Stimulated activated CD4-positive, alpha-beta T cell treated with anti-CD3 and anti-CD28 coated beads, Interleukin-2, amount 100 ng/mL, for 24 hours (primary cell): ENCODE data around the gene THSD7B.
"Not testable (repeated sequence)": the region's sequence is repeated elsewhere in the genome, so short reads cannot be mapped to it uniquely, and the experiment has no call there.

ENCODE experiments used
- DNase-seq, 2 donors: peaks; one replicate each; pipeline ENCODE4 v3.0.0-alpha.2; 2020

The THSD7B gene, protein sequence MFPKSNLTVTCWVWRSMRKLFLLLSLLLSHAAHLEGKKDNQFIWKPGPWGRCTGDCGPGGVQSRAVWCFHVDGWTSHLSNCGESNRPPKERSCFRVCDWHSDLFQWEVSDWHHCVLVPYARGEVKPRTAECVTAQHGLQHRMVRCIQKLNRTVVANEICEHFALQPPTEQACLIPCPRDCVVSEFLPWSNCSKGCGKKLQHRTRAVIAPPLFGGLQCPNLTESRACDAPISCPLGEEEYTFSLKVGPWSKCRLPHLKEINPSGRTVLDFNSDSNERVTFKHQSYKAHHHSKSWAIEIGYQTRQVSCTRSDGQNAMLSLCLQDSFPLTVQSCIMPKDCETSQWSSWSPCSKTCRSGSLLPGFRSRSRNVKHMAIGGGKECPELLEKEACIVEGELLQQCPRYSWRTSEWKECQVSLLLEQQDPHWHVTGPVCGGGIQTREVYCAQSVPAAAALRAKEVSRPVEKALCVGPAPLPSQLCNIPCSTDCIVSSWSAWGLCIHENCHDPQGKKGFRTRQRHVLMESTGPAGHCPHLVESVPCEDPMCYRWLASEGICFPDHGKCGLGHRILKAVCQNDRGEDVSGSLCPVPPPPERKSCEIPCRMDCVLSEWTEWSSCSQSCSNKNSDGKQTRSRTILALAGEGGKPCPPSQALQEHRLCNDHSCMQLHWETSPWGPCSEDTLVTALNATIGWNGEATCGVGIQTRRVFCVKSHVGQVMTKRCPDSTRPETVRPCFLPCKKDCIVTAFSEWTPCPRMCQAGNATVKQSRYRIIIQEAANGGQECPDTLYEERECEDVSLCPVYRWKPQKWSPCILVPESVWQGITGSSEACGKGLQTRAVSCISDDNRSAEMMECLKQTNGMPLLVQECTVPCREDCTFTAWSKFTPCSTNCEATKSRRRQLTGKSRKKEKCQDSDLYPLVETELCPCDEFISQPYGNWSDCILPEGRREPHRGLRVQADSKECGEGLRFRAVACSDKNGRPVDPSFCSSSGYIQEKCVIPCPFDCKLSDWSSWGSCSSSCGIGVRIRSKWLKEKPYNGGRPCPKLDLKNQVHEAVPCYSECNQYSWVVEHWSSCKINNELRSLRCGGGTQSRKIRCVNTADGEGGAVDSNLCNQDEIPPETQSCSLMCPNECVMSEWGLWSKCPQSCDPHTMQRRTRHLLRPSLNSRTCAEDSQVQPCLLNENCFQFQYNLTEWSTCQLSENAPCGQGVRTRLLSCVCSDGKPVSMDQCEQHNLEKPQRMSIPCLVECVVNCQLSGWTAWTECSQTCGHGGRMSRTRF (N-terminal part only)

DNA sequence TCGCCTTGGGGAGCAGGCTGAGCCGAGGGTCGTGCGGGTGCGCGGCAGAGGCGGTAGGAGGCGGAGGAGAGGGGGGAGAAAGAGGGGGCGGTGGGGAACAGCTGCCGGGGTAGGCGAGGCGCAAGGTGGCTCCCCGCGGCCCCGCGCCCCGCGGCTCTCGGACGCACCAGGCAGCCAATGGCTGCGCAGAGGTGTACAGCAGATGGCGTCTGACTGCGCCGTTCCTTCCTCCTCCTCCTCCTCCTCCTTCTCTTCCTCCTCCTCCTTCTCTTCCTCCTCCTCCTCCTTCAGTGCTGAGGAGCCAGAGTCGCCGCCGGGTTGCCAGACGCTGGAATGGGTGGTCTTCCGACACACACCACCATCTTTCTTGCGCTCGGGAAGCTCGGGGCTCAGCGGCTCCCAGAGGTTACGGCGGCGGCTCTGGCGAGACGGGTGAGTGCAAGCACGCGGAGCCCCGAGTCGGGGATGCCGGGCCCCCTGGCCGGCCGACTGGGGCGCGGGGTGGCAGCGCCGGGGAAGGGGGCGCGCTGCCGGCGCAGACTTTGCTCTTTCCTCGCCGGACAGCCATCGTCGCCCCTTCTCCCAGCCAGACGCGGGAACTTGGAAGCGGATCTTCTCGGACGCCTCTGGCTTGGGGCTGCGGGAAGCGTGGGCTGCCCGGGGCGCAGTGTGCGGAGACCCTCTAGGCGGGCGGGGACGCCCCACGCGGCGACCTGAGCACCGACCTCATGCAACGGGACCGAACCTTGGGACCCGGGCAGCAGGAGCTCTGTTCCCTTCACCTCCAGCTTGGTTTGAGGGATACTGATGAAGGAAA is at the start of gene THSD7B:
THSD7B (plus strand) TSS at position 290 of the 817 bp plus-strand sequence. CDS start 116,634 bp downstream, outside the sequence.
- DNase-seq, result peak in 1 of 2 donors; percentile 7

DNA sequence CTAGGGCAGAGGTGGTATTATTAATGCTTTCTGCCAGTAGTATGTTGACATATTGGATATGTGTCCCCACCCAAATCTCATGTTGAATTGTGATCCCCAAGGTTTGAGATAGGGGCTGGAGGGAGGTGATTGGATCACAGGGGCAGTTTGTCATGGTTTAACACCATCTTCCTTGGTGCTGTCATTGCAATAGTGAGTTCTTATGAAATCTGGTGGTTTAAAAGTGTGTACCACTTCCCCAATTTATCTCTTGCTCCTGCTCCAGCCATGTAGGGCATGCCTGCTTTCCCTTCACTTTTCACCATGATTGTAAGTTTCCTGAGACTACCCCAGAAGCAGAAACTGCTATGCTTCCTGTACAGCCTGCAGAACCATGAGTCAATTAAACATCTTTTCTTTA is 47.1 kb upstream of the THSD7B start:
- no peak for DNase-seq

DNA sequence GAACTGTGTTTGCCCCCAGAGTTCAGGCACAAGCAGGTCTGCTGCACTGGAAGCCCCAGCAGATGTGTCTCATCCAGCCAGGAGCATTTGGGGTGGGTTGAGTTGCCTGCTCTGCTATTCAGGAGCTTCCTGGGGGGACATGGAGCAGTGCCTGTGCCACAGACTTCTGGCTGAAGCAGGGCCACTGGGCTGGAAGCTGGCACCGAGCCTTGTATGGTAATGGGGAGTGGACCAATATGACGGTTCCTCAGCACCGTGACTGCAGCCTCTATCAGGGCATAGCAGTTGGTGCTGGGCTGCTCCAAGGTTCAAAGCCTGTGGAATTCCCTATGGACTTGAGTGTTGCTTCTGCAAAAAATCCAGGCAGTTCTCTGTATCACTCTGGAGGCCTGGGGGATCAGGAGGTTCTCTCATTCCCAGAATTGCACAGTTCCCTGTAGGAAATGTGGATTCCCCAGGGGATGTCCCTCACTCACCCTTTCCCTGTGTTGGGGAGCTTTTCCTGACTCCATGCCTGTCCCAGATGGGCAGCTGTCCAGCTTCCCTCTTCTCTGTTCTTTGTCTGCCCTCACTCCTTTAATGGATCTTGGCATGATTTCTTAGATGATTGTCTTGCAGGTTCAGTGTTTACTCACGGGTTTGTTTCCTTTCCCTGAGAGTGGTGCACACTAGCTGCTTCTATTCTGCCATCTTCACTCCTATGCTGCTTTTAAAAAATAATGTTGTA is 37.2 kb upstream of the THSD7B start:
- DNase-seq, result no peak

GRCh38 chr2:136736236-136736635 is 29.1 kb upstream of the THSD7B start:
- DNase-seq, result no peak

GRCh38 chr2:136738044-136738443 is 27.3 kb upstream of the THSD7B start:
- DNase-seq, result no peak

DNA sequence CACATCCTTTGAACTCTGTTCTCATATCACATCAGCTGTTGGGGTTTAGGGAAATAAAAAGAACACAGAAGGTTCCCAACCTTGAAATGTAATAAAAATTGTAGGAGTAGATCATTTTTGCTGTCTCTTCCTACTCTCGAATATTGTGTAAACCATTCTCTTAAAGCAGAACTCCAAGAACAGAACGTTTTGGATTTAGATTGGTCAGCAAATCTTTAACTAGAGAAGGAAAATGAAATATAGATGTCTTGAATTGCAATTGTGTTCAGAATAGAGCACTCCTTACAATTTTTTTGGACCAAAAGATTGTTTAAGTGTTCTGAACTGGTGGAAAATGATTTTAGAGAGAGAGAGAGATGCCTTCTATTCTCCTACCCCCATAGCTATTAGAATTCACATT is 23.9 kb upstream of the THSD7B start:
- no peak for DNase-seq

DNA sequence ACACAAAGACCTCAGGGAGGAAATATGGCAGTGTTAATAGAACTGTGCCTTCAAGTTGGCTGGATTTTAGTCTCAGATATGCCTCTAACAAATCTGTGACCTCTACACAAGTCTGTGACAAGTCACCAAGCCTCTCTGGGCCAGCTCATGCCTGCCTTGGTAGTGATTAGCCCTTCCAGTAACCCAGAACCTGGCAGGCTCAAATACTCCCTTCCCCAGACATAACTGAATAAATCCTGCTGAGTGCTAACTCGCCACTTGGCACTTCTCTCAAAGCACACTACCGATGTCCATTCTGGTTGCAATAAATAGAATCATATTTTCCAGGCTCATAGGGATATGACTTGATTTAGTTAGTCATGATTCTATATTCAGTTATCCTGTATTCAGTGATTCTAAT is 15.3 kb upstream of the THSD7B start:
- DNase-seq, result no peak

- DNase-seq, result no peak
Observed at GRCh38 chr2:136751406-136751805, 13.9 kb upstream of the THSD7B start.

- DNase-seq, result not testable (repeated sequence)
Observed at GRCh38 chr2:136758504-136758903, 6.8 kb upstream of the THSD7B start.

GRCh38 chr2:136764452-136765255 is 691 bp upstream of the THSD7B start:
- DNase-seq, result peak in 1 of 2 donors; percentile 3

GRCh38 chr2:136766073-136766404 is 694 bp downstream of the THSD7B start:
- DNase-seq, result no peak

- DNase-seq, result no peak
Observed at GRCh38 chr2:136767030-136767429, 1.7 kb downstream of the THSD7B start.

- DNase-seq, result no peak
Observed at GRCh38 chr2:136769871-136770270, 4.5 kb downstream of the THSD7B start.

DNA sequence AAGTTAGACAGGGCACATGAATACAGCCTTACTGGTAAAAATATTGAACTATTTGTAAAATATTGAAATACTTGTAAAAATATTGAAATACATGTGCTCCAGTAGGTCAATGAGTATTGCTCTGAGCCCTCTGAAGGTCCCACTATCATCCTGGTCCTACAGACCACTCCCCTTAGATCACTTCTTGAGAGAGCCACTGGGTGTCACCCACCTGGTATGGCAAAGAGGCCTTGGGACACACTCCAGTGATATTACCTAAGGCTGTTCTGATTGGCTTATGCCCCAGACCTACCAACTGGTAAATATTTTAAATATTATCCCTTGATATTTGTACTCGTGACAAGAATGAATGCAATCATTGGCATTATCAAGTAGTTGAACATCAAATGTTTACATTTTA is 5.0 kb downstream of the THSD7B start:
- DNase-seq, result no peak

DNA sequence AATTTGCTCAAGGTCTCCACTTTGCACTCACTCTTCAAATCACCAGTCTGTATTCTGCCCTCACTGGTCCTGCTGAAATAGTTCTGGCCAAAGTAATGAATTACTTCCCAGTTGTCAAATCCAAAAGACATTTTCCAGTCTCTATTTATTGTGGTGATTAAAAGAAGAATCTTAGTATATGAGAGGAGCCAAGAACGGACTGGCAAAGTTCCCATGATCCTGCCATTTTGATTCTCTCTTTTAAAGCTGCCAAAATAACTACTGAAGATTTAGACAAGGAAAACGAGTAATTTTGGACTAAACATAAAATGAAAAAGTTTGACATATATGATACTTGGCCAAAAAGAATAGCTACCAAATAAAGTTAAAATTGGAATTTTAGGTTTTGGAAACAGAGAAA is 12.0 kb downstream of the THSD7B start:
- DNase-seq, result no peak

DNA sequence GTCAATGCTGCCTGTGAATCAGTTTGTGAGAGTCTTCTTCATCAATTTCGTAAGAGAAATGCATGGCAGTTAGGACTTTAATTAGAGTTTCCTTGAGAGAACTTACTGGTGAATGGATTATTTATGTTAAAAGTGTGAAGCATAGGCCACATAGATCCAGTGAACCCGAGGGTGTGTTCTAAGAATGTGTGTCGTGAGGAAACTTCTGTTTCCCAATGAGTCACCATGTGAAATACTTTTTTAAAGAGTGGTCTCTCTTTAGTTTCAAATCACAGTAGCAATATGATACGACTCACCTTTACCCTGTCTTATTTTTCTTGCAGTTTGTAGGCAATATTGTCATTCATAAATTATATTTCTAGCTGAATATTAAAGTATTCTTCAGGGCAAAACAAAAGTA is 18.5 kb downstream of the THSD7B start:
- DNase-seq, result no peak

DNA sequence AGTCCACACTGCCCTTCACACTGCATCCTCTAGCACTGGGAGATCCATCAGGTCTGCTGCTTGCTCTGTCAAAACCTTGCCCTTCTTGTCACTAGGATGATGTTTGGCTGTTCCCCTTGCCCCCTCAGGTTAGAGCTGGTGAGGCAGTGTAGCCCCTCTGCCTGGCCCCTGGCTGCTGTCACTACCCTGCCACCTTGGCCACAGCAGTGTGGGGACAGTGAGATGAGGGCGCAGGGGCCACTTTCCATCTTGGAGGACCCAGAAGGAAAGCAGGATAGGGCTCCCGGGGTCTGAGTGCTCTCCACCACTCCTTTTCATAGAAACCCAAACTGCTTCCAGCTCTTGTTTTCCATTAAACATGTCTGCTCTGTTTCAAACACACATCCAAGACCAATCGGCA is 19.9 kb downstream of the THSD7B start:
- DNase-seq, result no peak

- DNase-seq, result no peak
Observed at GRCh38 chr2:136787970-136788369, 22.6 kb downstream of the THSD7B start.

- DNase-seq, result no peak
Observed at GRCh38 chr2:136796339-136796738, 31.0 kb downstream of the THSD7B start.

DNA sequence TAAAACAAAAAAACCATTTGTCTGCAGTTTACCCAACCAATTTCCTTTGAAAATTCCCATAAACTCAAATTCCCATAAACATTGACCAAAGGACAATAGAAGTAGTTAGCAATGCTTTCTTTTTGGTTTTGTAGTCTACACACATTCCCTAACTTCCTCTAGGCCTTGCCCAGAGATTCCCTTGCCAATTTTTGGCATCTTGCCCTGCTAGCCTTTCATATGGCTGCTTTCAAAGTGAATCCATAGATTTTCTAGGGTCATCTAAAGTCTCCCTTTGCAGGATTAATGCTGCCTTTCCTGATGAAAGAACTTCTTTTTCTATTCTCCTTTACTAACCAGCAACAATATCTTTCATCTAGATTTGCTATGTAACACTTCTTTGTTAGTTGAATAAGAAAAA is 33.4 kb downstream of the THSD7B start:
- DNase-seq, result no peak

DNA sequence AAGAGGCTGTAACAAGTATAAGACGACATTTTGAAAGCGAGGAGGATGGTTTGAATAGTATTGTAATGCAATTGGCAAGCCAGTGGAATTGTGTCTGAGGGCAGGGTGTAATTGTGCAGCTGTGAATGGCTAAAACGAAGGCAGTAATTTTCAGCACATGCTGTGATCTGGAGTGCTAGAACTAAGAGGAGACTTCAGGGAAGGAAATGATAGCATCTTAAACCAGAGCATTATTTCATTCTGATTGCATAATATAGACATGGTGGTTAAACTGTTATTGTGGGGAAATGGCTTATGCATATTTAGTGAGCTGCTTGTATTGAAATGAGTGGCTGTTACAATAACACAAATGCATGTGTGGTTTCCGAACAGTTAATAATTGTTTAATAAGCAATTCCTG is 36.3 kb downstream of the THSD7B start:
- no peak for DNase-seq
